HG02763 (cell line): ENCODE data around the gene SLC4A3.

Experiments
- ATAC-seq: cut with Tn5 transposase; IDR thresholded peaks from one replicate; pipeline ENCODE4 v1.9.1; 2021; ENCODE audit warnings: mild to moderate bottlenecking, moderate library complexity; ENCODE audit not compliant: unreplicated experiment

Gene SLC4A3

DNA sequence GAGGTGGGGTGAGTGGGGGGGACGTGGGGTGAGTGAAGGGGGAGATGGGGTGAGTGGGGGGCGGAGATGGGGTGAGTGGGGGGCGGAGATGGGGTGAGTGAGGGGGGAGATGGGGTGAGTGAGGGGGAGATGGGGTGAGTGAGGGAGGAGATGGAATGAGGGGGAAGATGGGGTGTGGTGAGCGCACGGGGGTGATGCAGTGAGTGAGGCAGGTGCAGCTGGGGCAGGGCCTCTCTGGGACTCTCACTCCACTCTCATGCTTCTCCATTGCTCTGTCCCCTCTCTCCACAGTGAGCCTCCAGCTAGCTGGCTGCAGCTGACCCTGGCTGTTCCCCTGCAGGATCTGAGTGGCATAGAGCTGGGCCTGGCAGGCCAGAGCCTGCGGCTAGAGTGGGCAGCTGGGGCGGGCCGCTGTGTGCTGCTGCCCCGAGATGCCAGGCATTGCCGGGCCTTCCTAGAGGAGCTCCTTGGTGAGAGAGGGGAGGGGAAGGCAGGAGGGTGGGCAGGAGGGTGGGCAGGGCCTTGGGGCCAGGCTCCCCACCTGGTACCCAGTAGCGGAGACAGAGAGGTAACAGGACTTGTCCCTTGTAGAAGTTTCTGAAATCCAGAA lies 13.9 kb upstream of the SLC4A3 start:
- ATAC-seq, result no peak

DNA sequence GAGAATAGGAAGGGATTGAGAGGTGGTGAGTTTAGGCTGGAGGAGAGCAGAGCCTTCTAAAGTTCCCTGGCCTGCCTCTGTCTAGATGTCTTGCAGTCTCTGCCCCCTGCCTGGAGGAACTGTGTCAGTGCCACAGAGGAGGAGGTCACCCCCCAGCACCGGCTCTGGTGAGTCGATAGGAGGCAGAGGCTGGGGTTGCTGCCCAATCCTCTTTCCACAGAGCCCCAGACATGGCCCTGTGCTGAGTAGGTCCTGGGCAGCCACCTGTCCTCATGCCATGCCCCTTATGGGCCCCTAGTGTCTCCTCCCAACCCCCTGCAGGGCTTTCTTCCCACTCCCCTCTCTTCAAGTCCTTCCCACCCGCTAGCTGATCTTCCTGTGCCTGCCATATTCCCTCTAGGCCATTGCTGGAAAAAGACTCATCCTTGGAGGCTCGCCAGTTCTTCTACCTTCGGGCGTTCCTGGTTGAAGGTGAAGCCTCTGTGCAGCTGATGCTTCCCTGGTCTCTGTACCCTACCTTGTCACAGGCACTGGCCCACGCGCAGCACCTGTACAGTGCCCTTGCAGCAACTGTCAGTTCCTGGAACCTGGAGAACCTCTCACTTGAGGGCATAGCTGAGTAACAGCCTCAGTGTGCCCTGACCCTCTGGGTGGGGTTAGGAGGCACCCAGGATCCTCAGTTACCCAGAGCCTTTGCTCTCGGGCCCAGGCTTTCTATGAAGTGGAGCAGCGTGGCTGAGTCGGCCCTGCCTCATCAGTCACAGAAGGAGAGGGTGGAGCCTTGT lies 13.2 kb upstream of the SLC4A3 start:
- no peak for ATAC-seq

DNA sequence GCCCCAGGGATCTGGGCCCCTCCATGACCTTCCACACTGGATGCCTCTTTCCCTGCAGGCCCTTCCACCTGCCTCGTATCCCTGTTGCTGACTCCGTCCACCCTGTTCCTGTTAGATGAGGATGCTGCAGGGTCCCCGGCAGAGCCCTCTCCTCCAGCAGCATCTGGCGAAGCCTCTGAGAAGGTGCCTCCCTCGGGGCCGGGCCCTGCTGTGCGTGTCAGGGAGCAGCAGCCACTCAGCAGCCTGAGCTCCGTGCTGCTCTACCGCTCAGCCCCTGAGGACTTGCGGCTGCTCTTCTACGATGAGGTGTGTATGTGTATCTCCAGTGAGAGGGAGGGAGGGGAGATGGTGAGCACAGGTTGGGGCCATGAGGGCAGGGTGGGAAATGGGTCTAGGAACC lies 12.4 kb upstream of the SLC4A3 start:
- ATAC-seq, result no peak

GRCh38 chr2:219615894-219616293 lies 11.5 kb upstream of the SLC4A3 start:
- no peak for ATAC-seq

DNA sequence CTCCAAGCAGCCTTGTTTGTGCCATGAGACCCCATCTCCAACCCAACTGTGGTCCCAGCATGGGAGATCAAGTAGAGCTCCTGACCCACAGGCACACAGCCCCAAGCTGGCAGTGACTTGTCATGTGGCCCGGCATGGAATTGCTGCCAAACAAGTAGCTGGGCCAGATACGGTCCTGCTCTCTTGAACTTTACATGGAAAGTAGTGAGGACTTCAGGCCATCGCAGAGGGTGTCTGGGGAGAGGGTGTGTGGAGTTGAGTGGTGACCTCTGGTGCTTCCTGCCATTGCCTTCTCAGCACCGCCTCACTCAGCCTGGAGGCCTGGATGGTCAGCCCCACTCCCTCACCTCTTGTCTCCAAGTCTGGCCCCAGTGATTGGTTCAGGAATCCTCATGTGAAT lies 10.9 kb upstream of the SLC4A3 start:
- no peak for ATAC-seq

GRCh38 chr2:219618733-219619122 lies 8.7 kb upstream of the SLC4A3 start:
- no peak for ATAC-seq

DNA sequence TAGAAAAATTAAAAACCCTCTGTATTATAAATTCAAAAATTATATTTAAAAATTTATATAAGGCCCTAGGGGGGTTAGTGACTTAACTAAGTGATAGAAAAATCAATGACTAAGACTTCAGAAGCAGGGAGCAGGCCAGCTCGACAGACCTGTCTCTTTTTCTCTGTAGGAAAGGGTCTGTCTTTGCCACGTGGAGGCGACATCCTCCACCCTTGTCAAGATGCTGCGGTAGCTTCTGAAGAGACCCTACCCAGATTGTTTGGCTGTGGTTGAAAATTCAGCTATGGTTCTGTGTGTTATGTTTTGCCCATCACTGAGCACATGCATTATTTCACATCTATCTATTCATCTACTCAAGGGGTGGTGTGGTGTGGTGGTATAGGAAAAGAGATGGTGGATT lies 8.2 kb upstream of the SLC4A3 start:
- ATAC-seq, result no peak

GRCh38 chr2:219620546-219620945 lies 6.9 kb upstream of the SLC4A3 start:
- no peak for ATAC-seq

GRCh38 chr2:219621935-219622334 lies 5.5 kb upstream of the SLC4A3 start:
- ATAC-seq, result no peak

GRCh38 chr2:219622472-219622871 lies 5.0 kb upstream of the SLC4A3 start:
- no peak for ATAC-seq

GRCh38 chr2:219624565-219624964 lies 2.9 kb upstream of the SLC4A3 start:
- no peak for ATAC-seq

DNA sequence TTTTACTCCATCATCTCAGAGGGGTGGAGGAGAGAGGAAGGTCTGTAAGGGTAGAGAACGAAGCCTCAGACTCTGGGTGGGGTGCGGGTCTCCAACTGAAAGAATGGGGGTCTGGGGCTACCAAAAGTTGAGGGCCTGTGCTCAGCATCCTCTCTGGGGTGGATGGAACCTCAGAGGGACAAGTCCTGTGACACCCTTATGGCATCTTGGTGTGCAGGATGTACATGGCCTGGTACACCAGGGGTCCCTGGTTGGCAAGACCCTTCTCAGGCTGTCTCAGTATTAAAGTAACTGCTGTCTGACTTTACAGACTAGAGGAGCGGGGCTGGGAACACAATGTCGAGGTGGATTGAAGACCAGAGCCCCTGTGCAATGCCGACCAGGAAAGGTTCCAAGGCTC lies 2.3 kb upstream of the SLC4A3 start:
- no peak for ATAC-seq

DNA sequence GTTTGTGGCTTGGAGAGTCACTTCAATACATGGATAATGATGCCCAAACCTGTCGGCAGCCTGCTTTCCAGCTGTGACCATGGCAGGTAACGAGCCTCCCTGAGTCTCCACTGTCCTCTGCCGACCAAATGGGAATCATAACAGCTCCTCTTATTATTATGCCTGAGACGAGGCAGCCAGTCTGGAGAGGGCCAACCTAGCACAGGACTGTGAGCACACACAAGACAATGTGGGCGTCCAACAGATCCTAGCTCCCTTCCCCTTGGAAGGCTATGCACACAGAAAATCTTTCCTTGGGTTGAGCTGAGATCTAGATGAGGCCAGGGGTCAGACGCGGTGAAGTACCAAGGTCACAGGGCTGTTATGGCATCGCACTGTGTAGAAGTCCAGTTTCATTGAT lies 890 bp upstream of the SLC4A3 start:
- ATAC-seq, result no peak

DNA sequence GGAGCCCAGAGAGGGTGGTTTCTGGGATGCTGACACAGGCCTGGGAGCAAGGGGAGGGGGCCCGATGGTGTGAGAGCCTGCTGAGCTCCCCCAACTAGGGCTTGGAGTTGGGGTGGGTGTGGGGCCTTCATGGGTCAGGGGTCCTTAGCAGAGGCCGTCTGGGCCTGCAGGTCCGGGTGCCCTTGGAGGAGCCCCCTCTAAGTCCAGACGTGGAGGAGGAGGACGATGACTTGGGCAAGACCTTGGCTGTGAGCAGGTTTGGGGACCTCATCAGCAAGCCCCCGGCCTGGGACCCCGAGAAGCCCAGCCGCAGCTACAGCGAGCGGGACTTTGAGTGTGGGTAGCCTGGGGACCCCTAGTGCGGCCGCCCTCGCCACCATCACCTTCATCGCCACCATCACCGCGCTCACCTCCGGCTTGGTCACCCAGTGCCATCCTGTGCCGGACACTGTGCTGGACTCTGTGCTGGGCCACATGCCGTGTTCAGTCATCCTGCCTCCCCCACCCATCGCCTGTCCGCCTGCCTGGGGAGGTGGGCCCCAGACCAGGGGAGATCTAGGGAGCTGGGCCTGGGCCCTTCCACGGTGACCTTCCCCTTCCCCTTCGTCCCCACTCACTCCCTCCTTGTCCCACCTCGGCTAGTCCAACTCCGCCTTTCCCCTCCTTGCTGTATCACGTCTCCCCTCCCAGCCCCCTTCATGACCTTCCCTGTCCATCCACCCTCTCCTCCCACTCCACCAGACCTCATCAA lies 980 bp downstream of the SLC4A3 start:
- no peak for ATAC-seq

DNA sequence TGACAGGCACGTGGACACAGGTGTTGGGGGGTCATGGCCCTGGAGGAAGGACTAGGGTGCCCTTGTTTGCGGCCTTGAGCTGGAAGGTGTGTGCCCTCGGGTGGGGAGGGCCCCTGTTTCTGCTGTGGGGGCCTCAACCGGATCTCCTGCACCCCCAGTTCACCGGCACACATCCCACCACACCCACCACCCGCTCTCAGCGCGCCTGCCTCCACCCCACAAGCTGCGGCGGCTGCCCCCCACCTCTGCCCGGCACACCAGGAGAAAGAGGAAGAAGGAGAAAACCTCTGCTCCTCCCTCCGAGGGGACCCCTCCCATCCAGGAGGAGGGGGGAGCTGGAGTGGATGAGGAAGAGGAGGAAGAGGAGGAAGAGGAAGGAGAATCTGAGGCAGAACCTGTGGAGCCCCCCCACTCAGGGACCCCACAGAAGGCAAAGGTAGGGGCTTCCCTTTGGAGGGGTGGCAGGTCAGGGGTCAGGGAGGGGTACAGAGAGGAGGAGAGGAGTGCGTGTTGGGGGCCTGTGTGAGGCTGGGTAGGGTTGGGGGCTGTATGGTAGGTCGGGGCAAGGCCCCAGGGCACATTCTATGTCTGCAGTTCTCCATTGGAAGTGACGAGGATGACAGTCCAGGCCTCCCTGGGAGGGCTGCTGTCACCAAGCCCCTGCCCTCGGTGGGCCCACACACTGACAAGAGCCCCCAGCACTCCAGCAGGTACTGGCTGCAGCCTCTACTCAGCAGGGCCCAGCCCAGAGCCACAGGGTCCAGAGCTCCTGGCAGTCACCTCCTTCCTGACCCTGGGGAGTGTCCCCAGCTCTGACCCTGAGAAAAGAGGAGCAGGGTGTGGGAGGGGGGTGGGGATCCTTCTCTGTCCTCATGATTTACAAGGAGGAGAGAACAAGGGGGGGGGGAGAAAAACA lies 1.8 kb downstream of the SLC4A3 start:
- no peak for ATAC-seq

GRCh38 chr2:219629976-219630695 lies 2.7 kb downstream of the SLC4A3 start:
- ATAC-seq, result no peak

- no peak for ATAC-seq
Measured at GRCh38 chr2:219630770-219631405, 3.5 kb downstream of the SLC4A3 start.

GRCh38 chr2:219631406-219631891 lies 4.0 kb downstream of the SLC4A3 start:
- ATAC-seq, result no peak

DNA sequence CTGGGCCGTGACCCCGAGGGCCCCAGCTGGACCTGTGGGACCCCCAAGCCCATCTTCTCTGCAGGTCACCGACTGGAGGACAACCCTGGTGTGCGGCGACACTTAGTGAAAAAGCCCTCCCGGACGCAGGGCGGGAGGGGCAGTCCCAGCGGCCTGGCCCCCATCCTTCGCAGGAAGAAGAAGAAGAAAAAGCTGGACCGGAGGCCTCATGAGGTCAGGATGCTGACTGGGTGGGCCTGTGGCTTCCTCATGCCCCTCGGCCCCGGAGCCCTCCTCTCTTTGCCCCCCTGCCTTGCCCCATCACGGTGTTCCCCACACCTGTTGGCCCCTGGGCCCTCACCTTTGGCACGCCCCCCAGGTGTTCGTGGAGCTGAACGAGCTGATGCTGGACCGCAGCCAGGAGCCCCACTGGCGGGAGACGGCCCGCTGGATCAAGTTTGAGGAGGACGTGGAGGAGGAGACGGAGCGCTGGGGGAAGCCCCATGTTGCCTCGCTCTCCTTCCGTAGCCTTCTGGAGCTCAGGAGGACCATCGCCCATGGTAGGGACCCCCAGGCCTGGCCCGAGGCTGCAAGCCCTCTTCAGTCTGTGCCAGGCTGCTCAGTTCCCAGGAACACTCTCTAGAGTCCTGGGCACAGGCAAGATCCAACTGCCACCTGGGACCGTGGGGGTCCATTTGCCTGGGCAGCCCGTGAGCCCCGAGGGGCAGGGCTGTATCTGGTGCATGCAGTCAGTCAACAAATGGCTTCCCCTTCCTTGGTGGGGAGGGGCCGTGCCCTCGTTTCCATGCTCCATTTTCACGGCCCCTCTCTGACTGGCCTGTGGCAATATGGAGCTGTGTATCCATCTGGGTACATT lies 4.7 kb downstream of the SLC4A3 start:
- ATAC-seq, result no peak
